Endometrial microvascular endothelial cells (primary cell): Measurements from ENCODE around the gene TTC27. TPM values are rescaled to one million over a fixed set of nuclear protein-coding genes. Genes with fewer than 3 reads are reported as not detected.
"Not testable (repeated sequence)": the region's sequence is repeated elsewhere in the genome, so short reads cannot be mapped to it uniquely, and the experiment has no call there.

Experiments used
- in situ Hi-C: cut with HindIII; loops from 2 replicates; pipeline ENCODE4 v1.10.0; 2017; ENCODE audit warnings: low sequenced_read_pairs, low pct_unique_long_range_greater_than_20kb; ENCODE audit errors: inconsistent ontology term
- total RNA-seq: library from RNA; depleted of rRNA; stranded (reverse); fragments of >200 nt; gene quantifications from one replicate; pipeline ENCODE4 v1.2.3, GENCODE V29; 2015; ENCODE audit errors: inconsistent ontology term

The TTC27 gene
- total RNA-seq, 1 donor from 2014 or later = 39.7 TPM

- in situ Hi-C loops = no loop called here
These were observed 234.6 kb downstream of the TTC27 start for GRCh38 chr2:32862269-32863055.

- in situ Hi-C loops = no loop called here
These were observed 235.5 kb downstream of the TTC27 start for GRCh38 chr2:32863326-32863725.

GRCh38 chr2:32863803-32864202, 236.0 kb downstream of the TTC27 start:
- in situ Hi-C loops = no loop called here

GRCh38 chr2:32864334-32865111, 236.7 kb downstream of the TTC27 start:
- in situ Hi-C loops = no loop called here

GRCh38 chr2:32865399-32866068, 237.7 kb downstream of the TTC27 start:
- in situ Hi-C loops = no loop called here

- in situ Hi-C loops = not testable (repeated sequence)
These were observed 238.6 kb downstream of the TTC27 start for GRCh38 chr2:32866462-32866861.
